ENCODE results near the gene ARSG. TPM values are rescaled to one million over a fixed set of nuclear protein-coding genes. Genes with fewer than 3 reads are reported as not detected.

Gene ARSG
- total RNA-seq, 1 experiment from 2014 or later, result 7.9 TPM

- H3K4me3 Mint-ChIP-seq, result no peak overlapping the region
- H3K36me3 Mint-ChIP-seq, result peaks cover under 1% of the 10 kb centered on the region; the same call in 1 of the 2 replicates
- H3K27me3 Mint-ChIP-seq (ENCODE audit: low read depth), result no peaks in the 10 kb centered on the region
- ATAC-seq (no peak), DNase-seq (ENCODE audit: low spot score) (no peak)
- no peak overlapping the region for H3K27ac Mint-ChIP-seq
- no peaks in the 10 kb centered on the region for H3K9me3 Mint-ChIP-seq
- CTCF ChIA-PET, result interaction anchor here (0.6 to 1.9 kb wide), 2 partner anchors 20 to 22 kb away, joined by 3 to 4 read pairs; no protein-coding TSS in a partner anchor
- POLR2A ChIA-PET, result no interaction called here
- TF ChIP-seq FOXP1 (CRISPR knock-in tag; IDR thresholded peaks at IDR 0.05; ENCODE audit: borderline replicate concordance) (no peak), ZNF263 (CRISPR knock-in tag; IDR thresholded peaks at IDR 0.05; ENCODE audit: low read depth) (no peak), ZNF232 (CRISPR knock-in tag; IDR thresholded peaks at IDR 0.05) (no peak), ELF4 (CRISPR knock-in tag; IDR thresholded peaks at IDR 0.05; ENCODE audit: low read depth) (no peak), ZNF219 (CRISPR knock-in tag; IDR thresholded peaks at IDR 0.05; ENCODE audit: borderline replicate concordance) (no peak), ZNF138 (CRISPR knock-in tag; conservative IDR thresholded peaks at IDR 0.05) (no peak)
- TF ChIP-seq, protein P1, sequence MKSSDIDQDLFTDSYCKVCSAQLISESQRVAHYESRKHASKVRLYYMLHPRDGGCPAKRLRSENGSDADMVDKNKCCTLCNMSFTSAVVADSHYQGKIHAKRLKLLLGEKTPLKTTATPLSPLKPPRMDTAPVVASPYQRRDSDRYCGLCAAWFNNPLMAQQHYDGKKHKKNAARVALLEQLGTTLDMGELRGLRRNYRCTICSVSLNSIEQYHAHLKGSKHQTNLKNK (CRISPR knock-in tag; IDR thresholded peaks at IDR 0.05), result no peak
- peaks cover 19% of the 10 kb centered on the region for H3K4me1 Mint-ChIP-seq
Measured at GRCh38 chr17:68443972-68444464, 152.7 kb downstream of the ARSG start.

DNA sequence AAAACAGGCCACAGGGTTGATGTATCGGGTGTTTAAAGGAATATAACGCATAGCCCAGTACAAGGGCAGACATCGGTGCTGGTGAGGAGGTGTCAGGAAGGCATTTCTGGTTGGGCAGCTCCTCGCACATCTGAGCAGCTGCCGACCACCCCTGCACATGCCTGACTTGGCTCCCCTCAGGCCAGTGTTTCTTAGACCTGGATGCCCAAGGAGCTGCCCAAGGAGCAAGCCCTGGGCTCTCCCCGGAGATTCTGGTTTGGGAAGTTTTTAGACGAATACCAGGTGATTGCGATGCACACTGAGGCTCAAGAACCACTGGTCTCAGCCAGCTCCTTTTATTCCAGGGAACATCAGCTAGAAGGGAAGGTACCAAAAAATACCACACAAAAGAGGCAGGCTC lies 154.4 kb downstream of the ARSG start:
- Mint-ChIP-seq H3K4me1 (peaks cover 11% of the 10 kb centered on the region), H3K36me3 (peaks cover 7% of the 10 kb centered on the region), H3K4me3 (no peak overlapping the region), H3K27me3 (ENCODE audit: low read depth) (no peaks in the 10 kb centered on the region), H3K27ac (no peak overlapping the region), H3K9me3 (no peaks in the 10 kb centered on the region)
- TF ChIP-seq, protein P2, sequence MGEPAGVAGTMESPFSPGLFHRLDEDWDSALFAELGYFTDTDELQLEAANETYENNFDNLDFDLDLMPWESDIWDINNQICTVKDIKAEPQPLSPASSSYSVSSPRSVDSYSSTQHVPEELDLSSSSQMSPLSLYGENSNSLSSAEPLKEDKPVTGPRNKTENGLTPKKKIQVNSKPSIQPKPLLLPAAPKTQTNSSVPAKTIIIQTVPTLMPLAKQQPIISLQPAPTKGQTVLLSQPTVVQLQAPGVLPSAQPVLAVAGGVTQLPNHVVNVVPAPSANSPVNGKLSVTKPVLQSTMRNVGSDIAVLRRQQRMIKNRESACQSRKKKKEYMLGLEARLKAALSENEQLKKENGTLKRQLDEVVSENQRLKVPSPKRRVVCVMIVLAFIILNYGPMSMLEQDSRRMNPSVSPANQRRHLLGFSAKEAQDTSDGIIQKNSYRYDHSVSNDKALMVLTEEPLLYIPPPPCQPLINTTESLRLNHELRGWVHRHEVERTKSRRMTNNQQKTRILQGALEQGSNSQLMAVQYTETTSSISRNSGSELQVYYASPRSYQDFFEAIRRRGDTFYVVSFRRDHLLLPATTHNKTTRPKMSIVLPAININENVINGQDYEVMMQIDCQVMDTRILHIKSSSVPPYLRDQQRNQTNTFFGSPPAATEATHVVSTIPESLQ (CRISPR knock-in tag; IDR thresholded peaks at IDR 0.05), result no peak
- ChIA-PET POLR2A (no interaction called here), CTCF (interaction anchor here (0.7 to 3.0 kb wide), 3 partner anchors 9 to 21 kb away, joined by 3 to 8 read pairs (median 4); no protein-coding TSS in a partner anchor)
- ATAC-seq, result no peak
- DNase-seq (ENCODE audit: low spot score), result no peak

GRCh38 chr17:68446626-68447041 lies 155.3 kb downstream of the ARSG start:
- ChIA-PET CTCF (interaction anchor here (1.3 to 3.0 kb wide), 3 partner anchors 10 to 48 kb away, joined by 3 to 8 read pairs (median 3); partner anchors contain the start of gene WIPI1), POLR2A (no interaction called here)
- TF ChIP-seq SMAD4 (CRISPR knock-in tag; IDR thresholded peaks at IDR 0.05) (no peak), JUN (CRISPR knock-in tag; IDR thresholded peaks at IDR 0.05) (no peak), SMAD3 (CRISPR knock-in tag; IDR thresholded peaks at IDR 0.05; ENCODE audit: borderline replicate concordance) (no peak), ZNF396 (CRISPR knock-in tag; IDR thresholded peaks at IDR 0.05; ENCODE audit: borderline replicate concordance) (no peak), ATF2 (CRISPR knock-in tag; IDR thresholded peaks at IDR 0.05; ENCODE audit: borderline replicate concordance, low read depth) (no peak), ZNF416 (CRISPR knock-in tag; IDR thresholded peaks at IDR 0.05) (no peak), ZNF317 (CRISPR knock-in tag; IDR thresholded peaks at IDR 0.05; ENCODE audit: borderline replicate concordance, low read depth) (no peak), CBFB (CRISPR knock-in tag; IDR thresholded peaks at IDR 0.05; ENCODE audit: low read depth) (no peak), ESRRA (CRISPR knock-in tag; IDR thresholded peaks at IDR 0.05; ENCODE audit: borderline replicate concordance) (no peak)
- no peak overlapping the region for H3K27ac Mint-ChIP-seq
- no peaks in the 10 kb centered on the region for H3K9me3 Mint-ChIP-seq
- ATAC-seq (no peak), DNase-seq (ENCODE audit: low spot score) (no peak)
- H3K4me3 Mint-ChIP-seq, result no peak overlapping the region
- H3K36me3 Mint-ChIP-seq, result peaks cover 10% of the 10 kb centered on the region
- H3K4me1 Mint-ChIP-seq, result peaks cover 1% of the 10 kb centered on the region
- H3K27me3 Mint-ChIP-seq (ENCODE audit: low read depth), result no peaks in the 10 kb centered on the region
